Endothelial cell of umbilical vein (primary cell): ENCODE results near the gene G3BP1. TPM values are rescaled to one million over a fixed set of nuclear protein-coding genes. Genes with fewer than 3 reads are reported as not detected.

ENCODE experiments used
- BruUV-seq: library from RNA; stranded (reverse); fragments of 400-500 nt; replicated peaks from 2 replicates; lab custom pipeline; 2021; lab: Mats Ljungman, UMichigan
- CTCF ChIA-PET: fragments of 300-600, 350-600 bp; sonication (Branson Sonifier 250); formaldehyde crosslinking; loops from one replicate; lab custom pipeline; 2021; ENCODE audit warnings: antibody characterized with exemption, inconsistent platforms; lab: Charles Lee
- POLR2A ChIA-PET: fragments of 300-600, 350-600 bp; sonication (Branson Sonifier 250); formaldehyde crosslinking; loops from one replicate; lab custom pipeline; 2021; ENCODE audit warnings: antibody characterized with exemption, inconsistent platforms; lab: Charles Lee
- DNase-seq: peaks from one replicate; pipeline ENCODE4 v3.0.0-alpha.2; 2011; ENCODE audit warnings: low read depth, low spot score
- FAIRE-seq: peaks from 2 replicates; lab custom pipeline; 2011; peaks lifted over from hg19 to GRCh38; lab: Jason Lieb, UNC
- H2AFZ ChIP-seq: 2 replicates; pipeline ENCODE4 v1.6.0; 2012; ENCODE audit warnings: low read depth, low read length, control low read depth, inconsistent platforms
- H3K27ac ChIP-seq: 2 replicates; pipeline ENCODE4 v1.5.1; 2011; ENCODE audit warnings: low read depth, mild to moderate bottlenecking, control low read depth, low read length, moderate library complexity; ENCODE audit not compliant: insufficient read depth
- H3K27me3 ChIP-seq, 2 experiments: 2 replicates each; pipeline versions ENCODE4 v1.6.0 to v1.6.1; 2011; ENCODE audit warnings: low read length in 2 of 2, mixed read lengths in 1 of 2; ENCODE audit not compliant: control insufficient read depth in 2 of 2, insufficient read depth in 2 of 2
- H3K36me3 ChIP-seq, 2 experiments: 2 replicates in 1 of 2; 3 replicates in 1 of 2; pipeline ENCODE4 v1.5.1; 2011; ENCODE audit warnings: low read length in 2 of 2, mild to moderate bottlenecking in 1 of 2, moderate library complexity in 1 of 2; ENCODE audit not compliant: control insufficient read depth in 2 of 2, insufficient read depth in 2 of 2; ENCODE audit errors: extremely low read depth in 1 of 2
- H3K4me1 ChIP-seq: 3 replicates; pipeline ENCODE4 v1.5.1; 2011; ENCODE audit warnings: mild to moderate bottlenecking, low read length; ENCODE audit not compliant: control insufficient read depth, insufficient read depth; ENCODE audit errors: extremely low read depth
- H3K4me2 ChIP-seq: 2 replicates; pipeline ENCODE4 v1.6.1; 2011; ENCODE audit warnings: low read length, control low read depth, mixed read lengths; ENCODE audit not compliant: insufficient read depth
- H3K4me3 ChIP-seq, 3 experiments: fragments of 200-600 bp in 1 of 3; sonication (generic), shearing (Covaris generic) in 1 of 3; replicated peaks in 1 of 3; 2 replicates each; pipeline ENCODE4 v1.5.1; 2011 to 2016; ENCODE audit warnings: control low read depth in 3 of 3, low read length in 3 of 3, mild to moderate bottlenecking in 2 of 3, inconsistent platforms in 1 of 3, low read depth in 1 of 3, moderate library complexity in 1 of 3; ENCODE audit not compliant: insufficient read depth in 1 of 3
- H3K79me2 ChIP-seq: 2 replicates; pipeline ENCODE4 v1.6.0; 2012; ENCODE audit warnings: low read length, inconsistent platforms; ENCODE audit not compliant: control insufficient read depth, insufficient read depth
- H3K9ac ChIP-seq: replicated peaks from 2 replicates; pipeline ENCODE3; 2011; ENCODE audit warnings: low read length, control low read depth; ENCODE audit not compliant: insufficient read depth; ENCODE audit errors: extremely low read depth
- H3K9me1 ChIP-seq: replicated peaks from 3 replicates; pipeline ENCODE4 v1.6.0; 2011; ENCODE audit warnings: mild to moderate bottlenecking, low read length; ENCODE audit not compliant: control insufficient read depth, insufficient read depth; ENCODE audit errors: extremely low read depth
- H3K9me3 ChIP-seq: replicated peaks from 2 replicates; pipeline ENCODE4 v1.5.1; 2012; ENCODE audit warnings: low read length, inconsistent platforms; ENCODE audit not compliant: control insufficient read depth, insufficient read depth
- H4K20me1 ChIP-seq: replicated peaks from 2 replicates; pipeline ENCODE3; 2011; ENCODE audit warnings: mild to moderate bottlenecking, low read length; ENCODE audit not compliant: control insufficient read depth, insufficient read depth; ENCODE audit errors: extremely low read depth
- EZH2 ChIP-seq: IDR thresholded peaks from 2 replicates; pipeline ENCODE4 v1.6.1; 2012; ENCODE audit warnings: borderline replicate concordance, low read depth, mild to moderate bottlenecking, moderate library complexity, low read length, inconsistent platforms; ENCODE audit not compliant: severe bottlenecking
- GATA2 ChIP-seq: IDR thresholded peaks from 2 replicates; pipeline ENCODE4 v1.7.0; 2011; ENCODE audit warnings: low read depth, mild to moderate bottlenecking, moderate library complexity, mixed read lengths, low read length; ENCODE audit not compliant: insufficient read length, insufficient read depth
- JUN ChIP-seq: IDR thresholded peaks from 2 replicates; pipeline ENCODE4 v1.6.1; 2011; ENCODE audit warnings: borderline replicate concordance, low read depth; ENCODE audit not compliant: insufficient read length, insufficient read depth
- MYC ChIP-seq: IDR thresholded peaks from one replicate; pipeline ENCODE4 v1.6.1; 2011; ENCODE audit warnings: mild to moderate bottlenecking, low read depth, low read length
- POLR2AphosphoS5 ChIP-seq: IDR thresholded peaks from 2 replicates; pipeline ENCODE4 v1.6.1; 2012; ENCODE audit warnings: low read depth, mild to moderate bottlenecking, control low read depth, low read length, moderate library complexity; ENCODE audit not compliant: insufficient read depth
- dilution Hi-C: fragments of 300-500 bp; cut with MboI; formaldehyde crosslinking; loops from one replicate; pipeline ENCODE4 v1.15.0; 2019; ENCODE audit warnings: low sequenced_read_pairs; ENCODE audit not compliant: extremely low pct_ligation_motif_present
- intact Hi-C: fragments of 100-400 bp; cut with micrococcal nuclease; formaldehyde crosslinking; loops from one replicate; pipeline ENCODE4 v1.10.0; 2022
- polyA plus RNA-seq, 4 experiments: library from polyadenylated mRNA; depleted of rRNA in 3 of 4; stranded (reverse) in 3 of 4; unstranded in 1 of 4; fragments of >200 nt; gene quantifications; 2 replicates each; pipeline versions ENCODE4 v1.2.1 to v1.2.3, GENCODE V29; 2011 to 2012; ENCODE audit warnings: missing spikeins in 1 of 4
- total RNA-seq: library from RNA; stranded (reverse); gene quantifications from 2 replicates; pipeline ENCODE4 v1.2.3, GENCODE V29; 2021
- TF ChIP-seq, protein P1 (sequence below), 2 donors: IDR thresholded peaks; 1 replicate in 1 of 2; 2 replicates in 1 of 2; pipeline ENCODE4 v1.5.1; 2011; ENCODE audit warnings: low read length in 2 of 2, mild to moderate bottlenecking in 2 of 2, moderate library complexity in 2 of 2, control low read depth in 1 of 2, inconsistent platforms in 1 of 2, low read depth in 1 of 2; ENCODE audit not compliant: insufficient read depth in 1 of 2; ENCODE audit errors: extremely low read depth in 1 of 2
- TF ChIP-seq, protein P2 (sequence below): IDR thresholded peaks from 2 replicates; pipeline ENCODE4 v1.6.1; 2011; ENCODE audit not compliant: insufficient read depth, insufficient read length

The G3BP1 gene
- total and polyA plus RNA-seq, 2 donors (not counting 3 experiments of a cell fraction or from before 2014, with no cell fraction given), result 50.5 to 262 TPM

DNA sequence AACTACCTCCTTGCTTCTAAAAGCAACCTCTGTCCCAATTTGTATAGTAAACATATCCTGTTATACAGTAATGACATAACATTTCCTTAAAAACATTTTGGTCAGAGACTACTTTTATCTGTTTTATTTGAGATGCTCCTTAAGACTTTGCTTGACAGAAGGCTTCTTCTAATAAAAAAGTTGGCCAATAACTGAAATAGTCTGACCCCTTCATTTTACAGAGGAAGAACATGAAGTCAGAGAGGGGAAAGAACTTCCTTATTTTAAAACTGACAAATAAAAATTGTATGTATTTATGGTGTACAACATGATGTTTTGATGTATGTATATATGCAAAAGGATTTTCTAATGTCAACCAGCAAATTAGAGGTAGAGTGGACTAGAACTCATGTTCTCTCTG lies 49.2 kb upstream of the G3BP1 start:
- FAIRE-seq (no peak), DNase-seq (no peak)
- Histone ChIP-seq H3K4me3 (no peak overlapping the region), H3K9me1 (no peaks in the 10 kb centered on the region), H3K27ac (no peak overlapping the region), H3K36me3 (no peaks in the 10 kb centered on the region), H4K20me1 (no peaks in the 10 kb centered on the region), H3K4me2 (no peak overlapping the region), H3K79me2 (no peaks in the 10 kb centered on the region), H3K9ac (no peak overlapping the region), H2AFZ (no peak overlapping the region), H3K9me3 (no peaks in the 10 kb centered on the region), H3K4me1 (no peaks in the 10 kb centered on the region), H3K27me3 (no peaks in the 10 kb centered on the region)
- dilution Hi-C loops (no loop called here), intact Hi-C loops (no loop called here)
- TF ChIP-seq, protein P1, sequence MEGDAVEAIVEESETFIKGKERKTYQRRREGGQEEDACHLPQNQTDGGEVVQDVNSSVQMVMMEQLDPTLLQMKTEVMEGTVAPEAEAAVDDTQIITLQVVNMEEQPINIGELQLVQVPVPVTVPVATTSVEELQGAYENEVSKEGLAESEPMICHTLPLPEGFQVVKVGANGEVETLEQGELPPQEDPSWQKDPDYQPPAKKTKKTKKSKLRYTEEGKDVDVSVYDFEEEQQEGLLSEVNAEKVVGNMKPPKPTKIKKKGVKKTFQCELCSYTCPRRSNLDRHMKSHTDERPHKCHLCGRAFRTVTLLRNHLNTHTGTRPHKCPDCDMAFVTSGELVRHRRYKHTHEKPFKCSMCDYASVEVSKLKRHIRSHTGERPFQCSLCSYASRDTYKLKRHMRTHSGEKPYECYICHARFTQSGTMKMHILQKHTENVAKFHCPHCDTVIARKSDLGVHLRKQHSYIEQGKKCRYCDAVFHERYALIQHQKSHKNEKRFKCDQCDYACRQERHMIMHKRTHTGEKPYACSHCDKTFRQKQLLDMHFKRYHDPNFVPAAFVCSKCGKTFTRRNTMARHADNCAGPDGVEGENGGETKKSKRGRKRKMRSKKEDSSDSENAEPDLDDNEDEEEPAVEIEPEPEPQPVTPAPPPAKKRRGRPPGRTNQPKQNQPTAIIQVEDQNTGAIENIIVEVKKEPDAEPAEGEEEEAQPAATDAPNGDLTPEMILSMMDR (IDR thresholded peaks at IDR 0.05; ENCODE audit: extremely low read depth in 1 of 2, insufficient read depth in 1 of 2, low read depth in 1 of 2, low read length in 2 of 2), result no peak
- TF ChIP-seq EZH2 (no peak), GATA2 (no peak), JUN (no peak), POLR2AphosphoS5 (no peak), MYC (no peak)
- TF ChIP-seq, protein P2, sequence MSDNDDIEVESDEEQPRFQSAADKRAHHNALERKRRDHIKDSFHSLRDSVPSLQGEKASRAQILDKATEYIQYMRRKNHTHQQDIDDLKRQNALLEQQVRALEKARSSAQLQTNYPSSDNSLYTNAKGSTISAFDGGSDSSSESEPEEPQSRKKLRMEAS, result no peak
- POLR2A ChIA-PET, result no interaction called here
- no TSS peak for BruUV-seq
- CTCF ChIA-PET, result interaction anchor here (1.0 to 9.5 kb wide), 4 partner anchors 10 to 63 kb away, joined by 3 to 173 read pairs (median 18); no protein-coding TSS in a partner anchor
